ENCODE data around the gene ACSS3. TPM values are rescaled to one million over a fixed set of nuclear protein-coding genes. Genes with fewer than 3 reads are reported as not detected.

The ACSS3 gene
- total RNA-seq, 1 experiment from 2014 or later: 0.70 TPM

DNA sequence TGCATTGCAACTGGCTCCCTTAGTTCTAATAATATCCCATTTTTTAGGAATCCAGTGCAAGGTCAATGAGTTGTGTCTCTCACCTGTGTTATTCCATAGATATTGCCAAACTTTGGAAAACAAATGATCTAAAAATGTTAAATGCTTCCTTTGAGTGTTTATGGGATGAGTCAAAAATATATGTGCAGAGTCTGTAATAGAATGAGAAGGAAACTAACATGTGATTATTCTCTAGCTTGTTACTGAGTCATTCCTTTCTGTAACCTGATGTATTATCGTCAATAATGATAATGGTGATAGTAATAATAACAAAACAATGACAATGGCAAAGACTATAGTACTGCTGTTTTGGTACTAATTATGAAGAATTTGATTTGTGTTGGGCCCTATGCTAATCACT is 11.5 kb downstream of the ACSS3 start:
- peaks cover under 1% of the 10 kb centered on the region for H3K9me3 Mint-ChIP-seq (ENCODE audit: unreplicated experiment)
- Histone ChIP-seq H3K4me3 (ENCODE audit: low read depth, low read length) (no peak overlapping the region), H3K27me3 (replicated peaks; ENCODE audit: control insufficient read depth, insufficient read depth, low read length) (no peaks in the 10 kb centered on the region), H3K4me1 (0 out of 2 replicates have a peak, but pooled peaks cover 4% of the 10 kb centered on the region), H3K9me3 (no peaks in the 10 kb centered on the region), H3K36me3 (ENCODE audit: control insufficient read depth, insufficient read depth, low read length) (no peaks in the 10 kb centered on the region)
- no peak for DNase-seq
- H3K27ac Mint-ChIP-seq (ENCODE audit: unreplicated experiment): no peak overlapping the region
- H3K4me3 Mint-ChIP-seq (ENCODE audit: unreplicated experiment): no peak overlapping the region
- intact Hi-C loops (cut with micrococcal nuclease; ENCODE audit: unreplicated experiment): no loop called here
- no peaks in the 10 kb centered on the region for H3K27me3 Mint-ChIP-seq (ENCODE audit: insufficient read depth, unreplicated experiment)
- H3K36me3 Mint-ChIP-seq (ENCODE audit: insufficient read depth, unreplicated experiment): no peaks in the 10 kb centered on the region
- CTCF ChIA-PET: interaction anchor here (1.5 kb wide), 1 partner anchor 39 kb away, joined by 3 read pairs; no protein-coding TSS in a partner anchor
- no TSS peak for BruUV-seq (replicated peaks)
- TF ChIP-seq CTCF (IDR thresholded peaks at IDR 0.05; ENCODE audit: insufficient read depth in 1 of 2, low read depth in 1 of 2, low read length in 1 of 2, severe bottlenecking in 1 of 2, unreplicated experiment in 1 of 2): no peak
- peaks cover 18% of the 10 kb centered on the region for H3K4me1 Mint-ChIP-seq (ENCODE audit: low read depth, unreplicated experiment)
- POLR2A ChIA-PET: no interaction called here

- ChIA-PET CTCF (no interaction called here), POLR2A (no interaction called here)
- Histone ChIP-seq H3K36me3 (ENCODE audit: control insufficient read depth, insufficient read depth, low read length) (no peaks in the 10 kb centered on the region), H3K4me1 (no peaks in the 10 kb centered on the region), H3K4me3 (ENCODE audit: low read depth, low read length) (no peak overlapping the region), H3K9me3 (no peaks in the 10 kb centered on the region), H3K27me3 (replicated peaks; ENCODE audit: control insufficient read depth, insufficient read depth, low read length) (no peaks in the 10 kb centered on the region)
- intact Hi-C loops (cut with micrococcal nuclease; ENCODE audit: unreplicated experiment): no loop called here
- Mint-ChIP-seq H3K36me3 (ENCODE audit: insufficient read depth, unreplicated experiment) (no peaks in the 10 kb centered on the region), H3K4me3 (ENCODE audit: unreplicated experiment) (no peak overlapping the region), H3K9me3 (ENCODE audit: unreplicated experiment) (no peaks in the 10 kb centered on the region), H3K4me1 (ENCODE audit: low read depth, unreplicated experiment) (peaks cover 11% of the 10 kb centered on the region), H3K27me3 (ENCODE audit: insufficient read depth, unreplicated experiment) (no peaks in the 10 kb centered on the region), H3K27ac (ENCODE audit: unreplicated experiment) (no peak overlapping the region)
- DNase-seq: no peak
- TF ChIP-seq CTCF (IDR thresholded peaks at IDR 0.05; ENCODE audit: insufficient read depth in 1 of 2, low read depth in 1 of 2, low read length in 1 of 2, severe bottlenecking in 1 of 2, unreplicated experiment in 1 of 2): no peak
- BruUV-seq (replicated peaks): no TSS peak
Observed at GRCh38 chr12:81092053-81092452, 14.2 kb downstream of the ACSS3 start.

- Histone ChIP-seq H3K4me3 (ENCODE audit: low read depth, low read length) (no peak overlapping the region), H3K36me3 (ENCODE audit: control insufficient read depth, insufficient read depth, low read length) (no peaks in the 10 kb centered on the region), H3K9me3 (no peaks in the 10 kb centered on the region), H3K27me3 (replicated peaks; ENCODE audit: control insufficient read depth, insufficient read depth, low read length) (no peaks in the 10 kb centered on the region), H3K4me1 (no peaks in the 10 kb centered on the region)
- intact Hi-C loops (cut with micrococcal nuclease; ENCODE audit: unreplicated experiment): no loop called here
- no TSS peak for BruUV-seq (replicated peaks)
- no peaks in the 10 kb centered on the region for H3K36me3 Mint-ChIP-seq (ENCODE audit: insufficient read depth, unreplicated experiment)
- H3K27me3 Mint-ChIP-seq (ENCODE audit: insufficient read depth, unreplicated experiment): no peaks in the 10 kb centered on the region
- TF ChIP-seq CTCF (IDR thresholded peaks at IDR 0.05; ENCODE audit: insufficient read depth in 1 of 2, low read depth in 1 of 2, low read length in 1 of 2, severe bottlenecking in 1 of 2, unreplicated experiment in 1 of 2): no peak
- peaks cover 6% of the 10 kb centered on the region for H3K4me1 Mint-ChIP-seq (ENCODE audit: low read depth, unreplicated experiment)
- ChIA-PET CTCF (no interaction called here), POLR2A (no interaction called here)
- no peak overlapping the region for H3K4me3 Mint-ChIP-seq (ENCODE audit: unreplicated experiment)
- no peaks in the 10 kb centered on the region for H3K9me3 Mint-ChIP-seq (ENCODE audit: unreplicated experiment)
- no peak overlapping the region for H3K27ac Mint-ChIP-seq (ENCODE audit: unreplicated experiment)
- no peak for DNase-seq
Observed at GRCh38 chr12:81094718-81095360, 17.0 kb downstream of the ACSS3 start.

Measured in Caco-2 (cell line).